ENCODE results near the gene PTHLH.

DNA sequence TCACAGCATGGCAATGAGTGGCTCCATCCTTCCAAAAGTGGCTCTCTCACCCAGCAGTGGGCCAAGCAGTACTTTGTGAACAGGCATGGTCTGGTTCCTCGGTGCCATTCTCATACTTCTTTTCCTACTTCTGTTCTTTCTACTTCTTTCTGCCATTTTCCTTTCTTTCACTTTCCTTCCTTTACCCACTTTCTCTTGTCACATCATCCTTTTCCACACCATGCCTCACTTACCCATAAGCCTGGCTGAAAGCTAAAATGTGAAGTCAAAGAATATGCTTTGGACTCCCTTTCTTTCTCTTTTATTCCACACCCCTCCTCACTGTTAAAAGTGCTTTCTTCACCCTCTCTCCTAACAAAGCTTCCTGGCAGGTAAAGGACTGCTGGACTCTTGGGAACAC lies 57.0 kb downstream of the PTHLH start:
- no peak for TF ChIP-seq CTCF (optimal IDR thresholded peaks at IDR 0.05 in 1 of 3, IDR thresholded peaks at IDR 0.05 in 1 of 3, conservative IDR thresholded peaks at IDR 0.05 in 1 of 3; ENCODE audit: extremely low read depth in 1 of 3, insufficient read depth in 2 of 3, low read length in 3 of 3)
- no peak for TF ChIP-seq EZH2 (IDR thresholded peaks at IDR 0.05; ENCODE audit: low read length)
